DOHH2 (cell line): ENCODE measurements around the gene DLG5.

Source experiments
- H3F3A ChIP-seq: fragments of 200-600 bp; sonication (generic), shearing (Covaris generic); 2 replicates; pipeline ENCODE4 v1.6.0; 2016; ENCODE audit warnings: antibody characterized with exemption, mild to moderate bottlenecking; ENCODE audit not compliant: control insufficient read depth, insufficient read depth
- H3K27ac ChIP-seq: fragments of 200-600 bp; sonication (generic); 2 replicates; pipeline ENCODE4 v1.5.1; 2014; ENCODE audit warnings: low read depth, mild to moderate bottlenecking, low read length, moderate library complexity
- H3K27me3 ChIP-seq: fragments of 200-600 bp; sonication (generic); 2 replicates; pipeline ENCODE4 v1.6.1; 2014; ENCODE audit warnings: mild to moderate bottlenecking, low read length, mixed read lengths; ENCODE audit not compliant: control insufficient read depth
- H3K36me3 ChIP-seq: fragments of 200-600 bp; sonication (generic); 2 replicates; pipeline ENCODE4 v1.6.1; 2014; ENCODE audit warnings: mild to moderate bottlenecking, low read length, moderate library complexity, mixed read lengths; ENCODE audit not compliant: control insufficient read depth
- H3K4me1 ChIP-seq: fragments of 200-600 bp; sonication (generic); 2 replicates; pipeline ENCODE4 v1.6.1; 2014; ENCODE audit warnings: mild to moderate bottlenecking, low read length, mixed read lengths; ENCODE audit not compliant: control insufficient read depth
- H3K4me2 ChIP-seq: fragments of 200-600 bp; sonication (generic); 2 replicates; pipeline ENCODE4 v1.6.0; 2014; ENCODE audit warnings: mild to moderate bottlenecking, low read length, moderate library complexity
- H3K4me3 ChIP-seq: fragments of 200-600 bp; sonication (generic); 2 replicates; pipeline ENCODE4 v1.5.1; 2014; ENCODE audit warnings: mild to moderate bottlenecking, low read length, mixed read lengths
- H3K79me2 ChIP-seq: fragments of 200-600 bp; sonication (generic); 2 replicates; pipeline ENCODE4 v1.6.1; 2014; ENCODE audit warnings: mild to moderate bottlenecking, low read length, mixed read lengths; ENCODE audit not compliant: control insufficient read depth
- H3K9me2 ChIP-seq: fragments of 200-600 bp; sonication (generic); replicated peaks from 2 replicates; pipeline ENCODE4 v1.6.1; 2014; ENCODE audit warnings: mild to moderate bottlenecking, low read length, mixed read lengths; ENCODE audit not compliant: control insufficient read depth
- H3K9me3 ChIP-seq: fragments of 200-600 bp; sonication (generic); 2 replicates; pipeline ENCODE4 v1.6.1; 2014; ENCODE audit warnings: antibody characterized with exemption, low read length, mixed read lengths; ENCODE audit not compliant: control insufficient read depth, insufficient read depth
- H4K20me1 ChIP-seq: fragments of 200-600 bp; sonication (generic); 2 replicates; pipeline ENCODE4 v1.6.0; 2014; ENCODE audit warnings: low read depth, mild to moderate bottlenecking, antibody characterized with exemption, low read length, moderate library complexity; ENCODE audit not compliant: control insufficient read depth, insufficient read depth
- CTCF ChIP-seq: fragments of 200-600 bp; sonication (generic); IDR thresholded peaks from one replicate; pipeline ENCODE4 v1.5.1; 2014; ENCODE audit warnings: antibody characterized with exemption, mild to moderate bottlenecking, low read depth, low read length; ENCODE audit not compliant: poor library complexity, severe bottlenecking
- EZH2phosphoT487 ChIP-seq: fragments of 200-600 bp; sonication (generic); IDR thresholded peaks from 2 replicates; pipeline ENCODE4 v1.6.1; 2017; ENCODE audit warnings: borderline replicate concordance, mild to moderate bottlenecking, antibody characterized with exemption, low read length, moderate library complexity, mixed read lengths

The DLG5 gene

GRCh38 chr10:77881636-77882035, 44.9 kb downstream of the DLG5 start:
- peaks cover 16% of the 10 kb centered on the region for H3K4me1 ChIP-seq
- H3K9me2 ChIP-seq: no peaks in the 10 kb centered on the region
- H3K9me3 ChIP-seq: no peaks in the 10 kb centered on the region
- H3F3A ChIP-seq: no peaks in the 10 kb centered on the region
- TF ChIP-seq EZH2phosphoT487 (no peak), CTCF (no peak)
- no peaks in the 10 kb centered on the region for H3K79me2 ChIP-seq
- H3K27ac ChIP-seq: no peak overlapping the region
- H3K4me2 ChIP-seq: no peak overlapping the region
- H3K27me3 ChIP-seq: no peaks in the 10 kb centered on the region
- no peaks in the 10 kb centered on the region for H4K20me1 ChIP-seq
- H3K4me3 ChIP-seq: no peak overlapping the region
- H3K36me3 ChIP-seq: no peaks in the 10 kb centered on the region

- H3K9me3 ChIP-seq: no peaks in the 10 kb centered on the region
- no peaks in the 10 kb centered on the region for H3K79me2 ChIP-seq
- no peaks in the 10 kb centered on the region for H3K9me2 ChIP-seq
- no peak overlapping the region for H3K27ac ChIP-seq
- H3F3A ChIP-seq: no peaks in the 10 kb centered on the region
- TF ChIP-seq EZH2phosphoT487 (no peak), CTCF (no peak)
- no peaks in the 10 kb centered on the region for H3K36me3 ChIP-seq
- H3K4me1 ChIP-seq: peaks cover 16% of the 10 kb centered on the region
- no peaks in the 10 kb centered on the region for H4K20me1 ChIP-seq
- no peak overlapping the region for H3K4me2 ChIP-seq
- no peak overlapping the region for H3K4me3 ChIP-seq
- H3K27me3 ChIP-seq: no peaks in the 10 kb centered on the region
Measured at GRCh38 chr10:77881222-77881621, 45.3 kb downstream of the DLG5 start.

GRCh38 chr10:77879710-77880109, 46.8 kb downstream of the DLG5 start:
- Histone ChIP-seq H4K20me1 (no peaks in the 10 kb centered on the region), H3K79me2 (no peaks in the 10 kb centered on the region), H3K4me2 (no peak overlapping the region)

More at GRCh38 chr10:77879710-77880109, 46.8 kb downstream of the DLG5 start:
- H3F3A ChIP-seq: no peaks in the 10 kb centered on the region
- H3K9me3 ChIP-seq: no peaks in the 10 kb centered on the region
- no peak overlapping the region for H3K4me3 ChIP-seq
- H3K27ac ChIP-seq: no peak overlapping the region
- H3K36me3 ChIP-seq: no peaks in the 10 kb centered on the region
- TF ChIP-seq EZH2phosphoT487: no peak
- TF ChIP-seq CTCF: no peak
- H3K27me3 ChIP-seq: no peaks in the 10 kb centered on the region
- no peaks in the 10 kb centered on the region for H3K9me2 ChIP-seq
- peaks cover 16% of the 10 kb centered on the region for H3K4me1 ChIP-seq
